Erythroblast (primary cell): Measurements from ENCODE around the gene MRPS2.

ENCODE experiments used
- GATA1 ChIP-seq: IDR thresholded peaks from 2 replicates; pipeline ENCODE4 v1.6.1; 2011; ENCODE audit warnings: low read depth, mild to moderate bottlenecking, control low read depth, low read length, moderate library complexity
- POLR2A ChIP-seq: IDR thresholded peaks from 2 replicates; pipeline ENCODE4 v1.6.1; 2011; ENCODE audit warnings: mild to moderate bottlenecking, low read length

DNA sequence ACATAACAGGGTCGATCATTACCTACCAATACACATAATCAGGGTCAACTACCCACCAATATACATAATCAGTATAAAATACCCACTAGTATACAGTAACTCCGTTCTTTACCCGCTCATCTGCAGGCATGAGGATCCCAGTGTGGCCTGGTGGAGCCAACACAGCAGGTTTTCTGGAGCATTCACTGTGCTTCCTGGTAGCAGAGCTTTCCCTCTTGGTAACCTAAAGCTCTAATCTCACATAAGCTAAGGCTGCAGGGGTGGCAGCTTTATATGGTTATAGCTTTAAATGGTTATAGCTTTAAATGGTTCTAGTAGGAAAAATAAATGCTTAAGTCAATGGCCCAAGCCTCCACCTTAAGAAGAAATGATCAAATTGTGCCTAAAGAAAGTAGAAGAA is 32.6 kb downstream of the MRPS2 start:
- TF ChIP-seq POLR2A (no peak), GATA1 (no peak)
